Left hindlimb (tissue), 1 donor: ENCODE results near the gene C11orf65.
"Not testable (repeated sequence)": the region's sequence is repeated elsewhere in the genome, so short reads cannot be mapped to it uniquely, and the experiment has no call there.

Experiments
- DNase-seq: peaks from one replicate; pipeline ENCODE4 v3.0.0-alpha.2; 2018

C11orf65 gene

DNA sequence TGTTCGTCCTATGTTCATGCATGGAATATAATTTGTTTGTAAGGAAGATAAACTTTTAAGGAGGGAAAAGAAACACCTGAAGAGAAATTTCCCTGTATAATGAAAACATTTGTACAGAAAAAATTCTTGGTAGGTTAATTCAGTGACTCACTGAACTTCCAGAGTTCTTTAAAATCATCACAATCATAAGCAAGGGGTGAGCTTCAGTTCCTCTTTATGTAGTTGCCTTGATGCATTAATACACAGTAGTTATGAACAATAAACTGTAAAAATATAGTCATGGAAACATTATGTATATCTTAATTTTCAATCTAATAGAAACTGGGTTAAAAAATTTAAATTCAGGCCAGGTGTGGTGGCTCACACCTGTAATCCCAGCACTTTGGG lies 1.1 kb upstream of the C11orf65 start:
- no peak for DNase-seq

DNA sequence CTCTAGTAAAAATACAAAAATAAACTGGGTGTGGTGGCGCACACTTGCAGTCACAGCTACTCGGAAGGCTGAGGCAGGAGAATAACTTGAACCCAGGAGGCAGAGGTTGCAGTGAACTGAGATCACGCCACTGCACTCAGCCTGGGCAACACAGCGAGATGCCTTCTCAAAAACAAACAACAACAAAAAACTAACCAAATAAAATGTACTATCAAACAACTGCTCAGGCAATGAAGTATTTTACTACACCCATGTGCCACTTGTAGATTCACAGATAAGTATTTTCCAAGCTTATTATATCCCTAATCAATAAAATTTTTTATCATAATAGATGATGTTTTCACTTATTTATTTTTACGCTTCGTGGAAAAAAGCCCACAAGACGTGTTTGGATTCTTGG lies 924 bp downstream of the C11orf65 start:
- no peak for DNase-seq

DNA sequence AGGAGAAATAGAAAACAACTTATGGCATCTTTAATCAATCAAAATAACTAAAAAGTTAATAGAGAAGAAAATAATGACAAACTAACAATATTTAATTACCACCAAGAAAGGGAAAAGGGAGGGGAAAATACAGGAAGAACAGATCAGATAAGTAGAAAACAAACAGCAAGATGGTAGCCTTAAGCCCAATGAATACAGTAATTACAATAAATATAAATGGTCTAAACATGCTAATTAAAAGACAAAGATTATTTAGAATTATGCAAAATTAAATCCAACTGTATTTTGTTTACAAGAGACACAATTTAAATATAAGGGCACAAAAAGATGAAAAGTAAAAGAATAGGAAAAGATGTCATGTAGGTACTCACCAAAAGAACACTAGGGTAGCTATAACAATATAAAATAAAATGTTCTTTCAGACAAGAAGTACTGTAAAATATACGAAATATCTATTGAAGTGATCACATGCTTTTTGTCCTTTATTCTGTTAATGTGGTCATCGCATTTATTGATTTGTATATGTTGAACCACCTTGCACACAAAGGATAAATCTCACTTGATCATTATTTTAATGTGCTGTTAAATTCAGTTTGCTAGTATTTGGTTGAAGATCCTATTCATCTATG lies 14.0 kb downstream of the C11orf65 start:
- DNase-seq: no peak

DNA sequence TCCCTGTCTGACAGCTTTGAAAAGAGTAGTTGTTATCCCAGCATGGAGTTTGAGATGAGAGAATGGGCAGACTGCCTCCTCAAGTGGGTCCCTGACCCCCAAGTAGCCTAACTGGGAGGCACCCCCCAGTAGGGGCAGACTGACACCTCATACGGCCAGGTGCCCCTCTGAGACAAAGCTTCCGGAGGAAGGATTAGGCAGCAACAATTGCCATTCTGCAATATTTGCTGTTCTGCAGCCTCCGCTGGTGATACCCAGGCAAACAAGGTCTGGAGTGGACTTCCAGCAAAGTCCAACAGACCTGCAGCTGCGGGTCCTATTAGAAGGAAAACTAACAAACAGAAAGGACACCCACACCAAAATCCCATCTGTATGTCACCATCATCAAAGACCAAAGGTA lies 25.9 kb downstream of the C11orf65 start:
- DNase-seq: not testable (repeated sequence)

DNA sequence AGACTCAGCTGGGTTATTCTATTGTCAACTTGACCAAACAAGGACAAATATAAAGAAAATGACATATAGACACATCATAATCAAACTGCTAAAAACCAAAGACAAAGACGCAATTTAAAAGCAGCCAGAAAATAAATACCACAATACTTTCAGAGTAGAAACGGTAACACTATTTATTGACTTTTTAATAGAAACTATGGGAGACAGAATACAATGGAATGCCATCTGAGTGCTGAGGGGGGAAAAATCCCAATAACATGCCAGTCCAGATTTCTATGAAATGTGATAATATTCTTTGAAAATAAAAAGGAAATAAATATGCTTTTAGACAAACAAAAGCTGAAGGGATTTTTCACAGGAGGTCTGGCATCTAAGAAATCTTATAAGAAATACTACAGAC lies 30.7 kb downstream of the C11orf65 start:
- DNase-seq: no peak

DNA sequence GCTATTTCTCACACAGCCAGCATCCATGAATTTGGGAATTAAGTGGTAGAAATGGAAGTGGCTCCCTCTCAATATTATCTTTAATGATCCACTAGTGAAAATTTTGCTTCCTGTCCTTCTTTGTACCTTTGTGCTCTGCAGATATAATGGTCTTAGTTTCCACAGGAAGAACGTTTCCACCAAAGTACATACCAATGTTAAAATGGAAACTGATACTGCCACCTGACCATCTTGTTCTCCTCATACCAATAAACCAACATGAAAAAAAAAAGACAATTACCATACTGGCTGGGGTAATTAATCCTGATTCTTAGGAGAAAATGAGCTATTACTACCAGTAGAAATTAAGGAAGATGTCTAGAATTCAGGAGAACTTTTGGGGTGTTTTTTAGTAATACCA lies 32.3 kb downstream of the C11orf65 start:
- DNase-seq: no peak

DNA sequence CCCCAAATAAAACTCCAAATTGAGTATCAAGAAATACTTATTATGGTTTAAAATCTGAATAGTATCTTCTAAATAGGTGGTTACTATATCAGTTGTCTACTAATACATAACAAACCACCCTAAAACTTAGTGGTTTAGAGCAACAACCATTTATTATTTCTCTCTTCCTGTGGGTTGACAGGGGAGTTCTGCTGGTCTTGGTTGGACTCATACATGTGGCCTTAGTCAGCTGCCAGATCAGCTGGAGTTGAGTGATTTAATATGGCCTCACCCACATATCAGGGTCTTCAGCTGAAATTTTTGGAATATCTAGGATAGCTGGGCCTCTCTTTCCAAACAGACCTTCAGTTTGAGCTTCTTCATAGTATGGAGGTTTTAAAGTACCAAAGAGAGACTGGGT lies 34.5 kb downstream of the C11orf65 start:
- no peak for DNase-seq

DNA sequence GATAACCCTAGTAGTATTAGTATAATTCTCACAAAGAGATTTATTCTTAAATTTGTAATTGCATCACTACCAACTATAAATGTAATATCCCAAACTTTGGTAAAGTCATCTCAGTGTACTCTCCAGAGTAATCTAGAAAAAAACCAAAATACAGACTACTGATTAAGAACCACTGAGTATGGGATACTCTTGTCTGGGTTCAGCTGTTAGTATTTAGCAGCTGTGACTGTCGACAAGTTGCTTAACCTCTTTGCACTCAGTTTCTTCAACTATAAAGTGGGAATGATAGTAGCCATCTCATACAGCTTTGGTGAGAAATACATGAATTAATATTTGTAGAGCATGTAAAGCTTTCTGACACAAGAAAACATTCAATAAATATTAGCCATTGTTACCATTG lies 35.3 kb downstream of the C11orf65 start:
- no peak for DNase-seq

DNA sequence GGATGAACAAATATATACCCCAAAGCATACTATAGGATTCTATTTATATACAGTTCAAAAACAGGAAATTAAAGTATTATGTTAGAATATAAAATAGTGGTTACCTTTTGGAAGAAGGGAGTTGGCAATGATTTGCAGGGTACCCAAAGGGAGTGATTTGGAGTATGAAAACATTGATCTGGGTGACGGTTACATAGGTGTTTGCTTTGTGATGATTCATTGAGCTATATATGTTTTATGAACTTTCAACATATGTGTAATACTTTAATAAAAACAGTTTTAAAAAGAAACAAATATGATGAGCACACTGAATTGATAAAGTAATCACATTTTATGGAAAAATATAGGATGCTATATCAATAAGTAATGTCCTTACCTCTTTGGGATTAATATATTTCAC lies 36.0 kb downstream of the C11orf65 start:
- DNase-seq: no peak

DNA sequence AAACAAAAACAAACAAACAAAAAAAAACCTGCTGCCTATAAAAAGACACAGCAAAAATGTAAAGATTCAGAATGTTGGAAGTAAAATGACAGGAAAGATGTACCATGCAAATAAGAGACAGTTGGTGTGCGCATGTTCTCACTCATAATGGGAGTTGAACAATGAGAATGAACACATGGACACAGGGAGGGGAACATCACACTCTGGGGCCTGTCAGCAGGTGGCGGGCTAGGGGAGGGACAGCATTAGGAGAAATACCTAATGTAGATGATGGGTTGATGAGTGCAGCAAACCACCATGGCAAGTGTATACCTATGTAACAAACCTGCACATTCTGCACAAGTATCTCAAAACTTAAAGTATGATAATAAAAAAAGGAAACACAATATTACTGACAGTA lies 49.8 kb downstream of the C11orf65 start:
- not testable (repeated sequence) for DNase-seq

DNA sequence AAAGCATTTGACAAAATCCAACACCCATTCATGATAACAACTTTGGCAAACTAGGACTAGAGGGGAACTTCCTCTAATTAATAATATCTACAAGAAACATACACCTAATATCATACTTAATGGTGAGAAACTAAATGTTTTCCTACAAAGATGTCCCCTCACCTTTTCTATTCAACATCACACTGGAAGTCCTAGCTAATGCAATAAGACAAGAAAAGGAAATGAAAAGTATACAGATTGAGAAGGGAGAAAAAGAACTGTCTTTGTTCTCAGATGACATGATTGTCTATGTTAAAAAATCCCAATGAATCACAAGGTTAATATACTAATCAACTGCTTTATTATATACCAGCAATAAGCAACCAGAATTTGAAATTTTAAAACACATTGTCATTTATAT lies 52.4 kb downstream of the C11orf65 start:
- no peak for DNase-seq

DNA sequence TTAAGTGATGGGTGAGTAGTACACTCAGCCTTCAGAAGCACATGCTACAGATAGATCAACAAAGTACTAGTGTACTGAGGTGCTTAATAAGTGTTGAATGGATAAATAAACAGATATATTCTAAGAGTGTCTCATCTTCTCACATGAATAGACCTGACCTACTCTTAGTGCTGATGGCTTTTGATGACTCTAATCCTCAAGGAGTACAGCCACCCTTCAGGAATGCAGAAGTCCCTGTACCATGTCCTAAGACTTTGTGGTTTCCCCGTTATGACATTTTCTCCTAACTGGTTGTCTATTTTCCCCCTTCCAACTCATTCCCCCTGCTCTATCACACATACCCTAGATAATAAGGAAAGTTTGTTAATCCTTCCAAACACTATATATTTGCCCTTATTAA lies 61.6 kb downstream of the C11orf65 start:
- no peak for DNase-seq

DNA sequence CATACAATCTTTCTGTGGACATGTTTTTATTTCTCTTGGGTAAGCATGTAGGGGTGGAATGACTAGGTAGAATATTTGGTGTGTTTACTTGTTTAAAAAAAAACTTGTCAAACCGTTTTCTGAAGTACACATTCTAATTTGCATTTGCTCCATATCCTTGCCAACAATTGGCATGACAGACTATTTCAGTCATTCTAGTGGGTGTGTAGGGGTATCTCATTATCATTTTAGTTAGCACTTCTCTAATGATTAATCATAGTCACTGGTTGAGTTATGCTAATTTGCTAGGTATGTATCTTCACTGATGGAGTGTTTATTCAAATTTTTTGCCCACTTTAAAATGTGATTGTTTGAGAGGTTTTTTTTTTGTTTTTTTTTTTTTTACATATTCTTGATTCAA lies 64.3 kb downstream of the C11orf65 start:
- no peak for DNase-seq

DNA sequence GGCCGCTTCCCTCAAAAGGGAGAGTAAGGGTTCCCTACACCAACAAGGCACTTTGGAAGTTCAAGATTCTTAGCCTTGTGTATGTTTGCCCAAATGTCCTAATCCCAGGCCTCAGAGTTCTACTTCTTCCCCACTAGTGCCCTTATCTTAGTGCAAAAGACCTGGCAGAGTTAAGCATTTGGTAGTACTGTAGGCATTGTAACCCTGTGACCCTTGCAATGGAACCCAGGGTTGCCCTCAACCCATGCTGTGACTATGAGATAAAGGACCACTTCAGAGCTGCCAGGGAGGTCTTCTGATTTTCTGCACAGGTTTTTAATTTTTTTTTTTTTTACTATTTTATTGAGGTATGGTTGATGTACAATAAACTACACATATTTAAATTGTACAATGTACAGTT lies 65.1 kb downstream of the C11orf65 start:
- DNase-seq: no peak

DNA sequence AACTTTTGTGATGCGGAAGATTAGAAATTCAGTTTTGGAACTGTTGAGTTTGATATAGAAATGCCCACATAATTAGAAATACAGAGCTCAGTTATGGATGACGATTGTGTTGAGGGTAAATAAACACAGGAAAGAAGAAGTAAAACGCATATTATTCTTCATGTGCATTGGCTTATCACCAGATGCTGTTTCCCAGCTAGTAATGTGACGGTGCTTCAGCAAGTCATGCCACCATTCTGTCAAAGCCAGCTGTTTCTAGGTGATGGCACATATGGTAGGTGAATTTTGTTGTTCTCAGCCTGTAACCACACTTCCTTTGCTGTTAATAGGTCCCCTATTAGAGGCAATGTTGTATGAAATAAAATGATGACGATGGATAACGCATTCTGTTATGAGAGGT lies 68.9 kb downstream of the C11orf65 start:
- no peak for DNase-seq

DNA sequence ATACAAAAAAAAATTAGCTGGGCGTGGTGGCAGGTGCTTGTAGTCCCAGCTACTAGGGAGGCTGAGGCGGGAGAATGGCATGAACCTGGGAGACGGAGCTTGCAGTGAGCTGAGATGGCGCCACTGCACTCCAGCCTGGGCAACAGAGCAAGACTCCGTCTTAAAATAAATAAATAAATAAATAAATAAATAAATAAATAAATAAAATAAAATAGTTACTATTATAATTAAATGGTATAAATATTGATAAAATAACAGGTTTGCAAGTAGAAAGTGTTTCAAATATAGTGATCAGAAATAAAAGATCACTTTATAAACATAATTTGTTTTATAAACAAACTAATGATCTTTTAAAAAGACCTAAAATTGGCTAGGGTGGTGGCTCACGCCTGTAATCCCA lies 70.7 kb downstream of the C11orf65 start:
- not testable (repeated sequence) for DNase-seq

DNA sequence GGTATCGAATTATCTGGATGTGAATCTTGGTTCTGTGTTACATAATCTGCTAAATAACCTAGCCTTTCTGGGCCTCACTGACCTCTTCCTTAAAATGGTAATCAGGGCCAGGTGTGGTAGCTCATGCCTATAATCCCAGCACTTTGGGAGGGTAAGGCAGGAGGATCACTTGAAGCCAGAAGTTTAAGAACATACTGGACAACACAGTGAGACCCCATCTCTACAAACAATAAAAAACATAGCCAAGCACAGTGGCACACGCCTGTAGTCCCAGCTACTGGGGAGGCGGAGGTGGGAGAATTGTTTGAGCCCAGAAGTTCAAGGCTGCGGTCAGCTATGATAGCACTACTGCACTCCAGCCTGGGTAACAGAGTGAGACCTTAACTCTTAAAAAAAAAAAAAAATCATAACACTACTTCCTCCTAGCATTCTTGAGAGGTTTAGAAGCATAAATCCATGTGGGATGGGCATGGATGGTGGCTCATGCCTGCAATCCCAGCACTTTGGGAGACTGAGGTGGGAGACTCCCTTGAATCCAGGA lies 72.5 kb downstream of the C11orf65 start:
- DNase-seq: no peak

DNA sequence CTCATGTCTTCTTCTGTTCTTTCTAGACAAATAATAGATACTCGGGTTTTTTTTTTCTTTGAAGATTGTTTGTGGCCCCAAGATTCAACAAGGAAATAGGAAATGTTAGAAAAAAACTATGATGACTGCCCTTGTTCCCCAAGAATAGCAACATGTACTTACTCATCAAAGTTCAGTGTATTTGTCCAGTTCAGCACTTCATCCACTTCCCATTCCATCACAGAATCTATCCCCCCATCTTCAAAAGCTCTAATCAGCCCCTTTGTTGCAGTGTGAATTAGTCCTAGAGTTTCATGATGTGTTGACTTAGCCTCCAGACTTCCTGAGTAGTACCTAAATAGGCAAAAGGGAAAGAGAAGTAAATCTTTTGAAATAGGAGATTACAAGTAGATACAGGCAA lies 74.3 kb downstream of the C11orf65 start:
- DNase-seq: no peak

DNA sequence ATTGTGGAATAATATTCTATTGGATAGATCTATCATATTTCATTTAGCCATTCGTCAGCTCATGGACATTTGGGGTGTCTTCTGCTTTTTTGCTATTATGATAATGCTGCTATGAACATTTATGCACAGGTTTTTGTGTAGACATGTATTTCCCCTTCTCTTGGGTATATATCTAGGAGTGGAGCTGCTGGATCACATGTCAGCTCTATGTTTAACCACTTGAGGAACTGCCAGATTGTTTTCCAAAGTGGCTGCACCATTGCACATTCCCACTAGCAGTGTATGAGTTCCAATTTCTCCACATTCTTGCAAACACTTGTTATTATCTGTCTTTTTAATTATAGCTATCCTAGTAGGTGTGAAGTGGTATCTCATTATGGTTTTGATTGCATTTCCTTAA lies 75.0 kb downstream of the C11orf65 start:
- no peak for DNase-seq

DNA sequence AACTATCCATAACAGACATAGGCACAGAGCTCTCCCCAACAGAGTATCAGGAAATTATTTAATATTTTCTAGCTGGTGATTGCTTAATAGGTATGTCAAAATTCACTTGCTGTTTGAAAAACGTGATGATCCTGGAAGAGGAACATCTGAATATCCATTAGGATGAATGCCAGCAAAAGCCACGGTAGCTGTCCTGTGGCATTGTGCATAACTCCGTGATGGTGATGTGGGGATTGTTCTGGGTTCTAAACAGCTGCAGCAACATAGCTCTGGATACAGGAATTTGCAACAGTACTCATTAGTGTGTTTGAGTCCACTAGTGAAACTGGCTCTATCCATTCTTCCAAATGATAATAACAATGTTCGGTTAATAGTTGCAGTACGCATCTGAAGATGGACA lies 78.8 kb downstream of the C11orf65 start:
- no peak for DNase-seq

DNA sequence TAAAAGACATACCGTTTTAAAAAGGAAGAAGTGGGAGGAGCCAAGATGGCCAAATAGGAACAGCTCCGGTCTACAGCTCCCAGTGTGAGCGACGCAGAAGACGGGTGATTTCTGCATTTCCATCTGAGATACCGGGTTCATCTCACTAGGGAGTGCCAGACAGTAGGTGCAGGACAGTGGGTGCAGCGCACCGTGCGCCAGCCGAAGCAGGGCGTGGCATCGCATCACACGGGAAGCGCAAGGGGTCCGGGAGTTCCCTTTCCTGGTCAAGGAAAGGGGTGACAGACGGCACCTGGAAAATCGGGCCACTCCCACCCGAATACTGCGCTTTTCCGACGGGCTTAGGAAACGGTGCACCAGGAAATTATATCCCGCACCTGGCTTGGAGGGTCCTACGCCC lies 93.8 kb downstream of the C11orf65 start:
- not testable (repeated sequence) for DNase-seq

DNA sequence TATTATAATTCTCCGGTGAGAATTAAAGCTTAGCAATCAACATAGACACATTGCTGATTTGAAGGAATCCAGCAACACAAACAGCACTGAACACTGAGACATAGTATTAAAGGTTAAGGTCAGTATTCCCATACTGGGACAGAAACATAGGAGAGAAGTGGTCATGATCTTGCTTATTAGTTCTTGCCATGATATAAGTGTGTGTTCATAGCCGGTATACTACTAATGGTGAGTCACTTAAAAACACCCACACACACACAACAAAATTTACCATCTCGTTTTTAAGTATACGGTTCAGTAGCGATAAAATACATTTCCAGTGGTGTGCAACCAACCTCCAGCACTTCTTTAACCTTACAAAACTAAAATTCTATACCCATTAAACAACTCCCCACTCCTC lies 96.3 kb downstream of the C11orf65 start:
- no peak for DNase-seq

DNA sequence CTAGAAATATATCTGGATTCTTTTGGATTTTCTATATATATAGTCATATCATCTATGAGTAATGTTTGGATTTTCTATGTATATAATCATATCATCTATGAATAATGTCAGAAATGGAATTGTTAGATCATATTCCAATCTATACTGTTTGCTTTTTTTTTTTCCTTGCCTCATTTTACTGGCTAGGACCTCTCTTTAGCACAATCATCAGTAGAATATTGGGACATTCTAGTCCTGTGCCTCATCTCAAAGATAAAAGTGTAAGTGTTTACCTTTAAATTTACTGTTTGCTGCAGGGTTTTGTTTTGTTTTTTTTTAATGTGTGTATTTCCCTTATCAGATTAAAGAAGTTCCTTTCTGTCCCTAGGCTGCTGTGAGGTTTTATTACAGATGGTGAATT lies 97.0 kb downstream of the C11orf65 start:
- no peak for DNase-seq

DNA sequence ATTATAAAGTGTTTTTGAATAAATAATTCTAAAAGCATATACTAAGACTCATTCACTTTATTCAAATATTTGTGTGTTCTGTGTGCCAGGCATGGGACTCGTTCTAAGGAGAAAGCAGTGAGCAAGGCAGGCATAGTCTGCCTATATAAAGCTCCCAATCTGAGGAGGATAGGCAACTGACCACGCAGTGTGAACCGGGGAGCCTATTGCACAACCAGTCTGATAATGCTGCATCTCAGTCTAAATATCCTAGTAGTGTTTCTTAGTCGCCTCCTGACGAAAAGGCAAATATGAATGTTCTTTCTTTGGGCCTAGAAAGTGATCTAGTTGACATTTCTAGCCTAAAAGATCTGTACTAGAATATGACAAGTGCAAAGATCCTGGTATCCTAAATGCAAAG lies 98.3 kb downstream of the C11orf65 start:
- DNase-seq: no peak

DNA sequence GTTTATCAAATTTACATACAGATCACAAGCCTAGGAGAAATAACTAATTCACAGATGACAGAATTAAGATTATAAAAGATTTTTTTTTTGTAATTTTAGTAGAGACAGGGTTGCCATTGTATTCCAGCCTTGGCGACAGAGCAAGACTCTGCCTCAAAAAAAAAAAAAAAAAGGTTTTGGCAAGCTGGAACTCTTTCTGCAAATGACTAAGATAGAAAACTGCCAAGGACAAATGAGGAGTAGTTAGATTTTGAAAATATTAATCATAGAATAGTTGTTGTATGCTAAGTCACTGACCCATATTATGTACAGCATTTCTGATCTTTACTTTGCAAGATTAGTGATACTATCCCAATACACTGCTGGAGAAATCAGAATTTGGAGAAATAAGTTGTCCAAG lies 99.2 kb downstream of the C11orf65 start:
- no peak for DNase-seq

DNA sequence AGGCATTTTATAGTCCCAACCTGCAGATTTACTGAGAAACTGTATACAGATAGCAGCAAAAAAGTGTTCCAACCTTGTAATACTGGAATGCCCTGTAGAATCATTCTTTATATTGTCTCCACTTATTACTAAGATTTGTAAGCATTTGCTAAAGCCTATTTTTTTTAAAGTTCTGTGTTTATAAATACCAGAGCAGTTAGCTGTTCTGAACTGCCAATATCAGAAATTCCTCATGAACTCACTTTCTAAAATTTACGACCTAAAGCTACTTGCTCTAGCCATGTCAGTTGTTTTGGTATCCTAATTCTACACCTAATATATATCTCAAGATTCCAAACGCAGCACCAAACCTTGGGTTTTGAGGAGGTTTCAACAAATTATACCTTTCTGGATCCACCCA lies 103.2 kb downstream of the C11orf65 start:
- no peak for DNase-seq
